ENCODE results near the gene GRP. TPM values are rescaled to one million over a fixed set of nuclear protein-coding genes. Genes with fewer than 3 reads are reported as not detected.

The GRP gene
- total RNA-seq, 1 donor from 2014 or later = not detected

Other genes starting within 250 kb of the GRP start
- 94.7 TPM for gene SEC11C, start 80.3 kb upstream of the GRP start, total RNA-seq
- gene RAX, start 53.3 kb downstream of the GRP start, total RNA-seq = not detected
- not detected for gene CPLX4, start 98.5 kb downstream of the GRP start, total RNA-seq
- gene LMAN1, start 139.1 kb downstream of the GRP start, total RNA-seq = 118 TPM

All from left lobe of liver (tissue), 1 donor.